Measurements from ENCODE around the gene ASTE1.

The ASTE1 gene, protein sequence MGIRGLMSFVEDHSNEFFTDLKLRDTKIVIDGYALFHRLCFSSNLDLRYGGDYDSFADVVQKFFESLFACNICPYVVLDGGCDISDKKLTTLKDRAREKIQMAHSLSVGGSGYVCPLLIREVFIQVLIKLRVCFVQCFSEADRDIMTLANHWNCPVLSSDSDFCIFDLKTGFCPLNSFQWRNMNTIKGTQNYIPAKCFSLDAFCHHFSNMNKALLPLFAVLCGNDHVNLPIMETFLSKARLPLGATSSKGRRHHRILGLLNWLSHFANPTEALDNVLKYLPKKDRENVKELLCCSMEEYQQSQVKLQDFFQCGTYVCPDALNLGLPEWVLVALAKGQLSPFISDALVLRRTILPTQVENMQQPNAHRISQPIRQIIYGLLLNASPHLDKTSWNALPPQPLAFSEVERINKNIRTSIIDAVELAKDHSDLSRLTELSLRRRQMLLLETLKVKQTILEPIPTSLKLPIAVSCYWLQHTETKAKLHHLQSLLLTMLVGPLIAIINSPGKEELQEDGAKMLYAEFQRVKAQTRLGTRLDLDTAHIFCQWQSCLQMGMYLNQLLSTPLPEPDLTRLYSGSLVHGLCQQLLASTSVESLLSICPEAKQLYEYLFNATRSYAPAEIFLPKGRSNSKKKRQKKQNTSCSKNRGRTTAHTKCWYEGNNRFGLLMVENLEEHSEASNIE

DNA sequence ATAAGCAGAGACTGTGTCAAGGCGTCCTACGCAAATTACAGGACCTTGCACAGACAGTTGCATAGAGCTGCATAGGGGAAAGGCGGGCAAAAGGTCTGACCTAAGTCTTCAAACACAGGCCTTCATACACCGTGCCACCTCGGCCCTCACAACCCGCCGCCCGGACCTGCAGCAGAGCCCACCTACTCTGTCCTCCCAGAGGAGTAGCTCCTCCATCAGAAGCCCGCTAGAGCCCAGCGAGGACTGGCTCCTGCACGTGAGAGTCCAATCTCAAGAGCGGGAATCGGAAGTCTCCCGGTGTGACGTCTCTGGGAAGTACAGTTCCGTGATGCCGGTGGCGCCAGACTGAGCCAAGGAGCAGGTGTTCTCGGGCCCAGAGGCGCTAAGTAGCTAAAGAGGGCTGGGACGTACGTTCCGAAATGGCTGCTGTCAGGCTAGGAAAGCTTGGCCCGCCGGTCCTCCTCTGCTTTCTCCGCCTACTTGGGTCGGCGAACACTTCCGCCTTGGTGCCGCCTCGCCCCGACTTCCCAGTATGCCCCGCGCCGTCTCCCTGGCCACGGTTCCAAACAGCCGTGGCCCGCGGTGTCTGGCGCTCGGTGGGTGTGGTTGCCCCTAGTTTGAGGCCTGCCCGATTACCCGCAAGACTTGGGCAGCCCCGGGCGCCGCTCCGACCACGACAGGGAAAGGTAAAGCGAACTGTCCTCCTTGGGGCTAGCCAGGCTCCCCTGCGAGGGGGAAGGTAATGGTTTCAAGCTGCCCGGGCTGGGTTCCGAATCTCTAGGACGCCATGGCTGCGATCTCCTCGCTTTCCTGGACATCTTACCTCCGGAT lies at the start of gene ASTE1, which contains the start of gene NEK11:
TSS of gene ASTE1 (minus strand) at position 505 of the 831 bp plus-strand sequence. CDS start 1,519 bp downstream, outside the sequence.
TSS of gene NEK11 (plus strand) at position 557 of the 831 bp plus-strand sequence. CDS start 2,832 bp downstream, outside the sequence.
- DNase-seq (ENCODE audit: extremely low read depth, low read depth), result peak; percentile 55
- TF ChIP-seq, protein P1, sequence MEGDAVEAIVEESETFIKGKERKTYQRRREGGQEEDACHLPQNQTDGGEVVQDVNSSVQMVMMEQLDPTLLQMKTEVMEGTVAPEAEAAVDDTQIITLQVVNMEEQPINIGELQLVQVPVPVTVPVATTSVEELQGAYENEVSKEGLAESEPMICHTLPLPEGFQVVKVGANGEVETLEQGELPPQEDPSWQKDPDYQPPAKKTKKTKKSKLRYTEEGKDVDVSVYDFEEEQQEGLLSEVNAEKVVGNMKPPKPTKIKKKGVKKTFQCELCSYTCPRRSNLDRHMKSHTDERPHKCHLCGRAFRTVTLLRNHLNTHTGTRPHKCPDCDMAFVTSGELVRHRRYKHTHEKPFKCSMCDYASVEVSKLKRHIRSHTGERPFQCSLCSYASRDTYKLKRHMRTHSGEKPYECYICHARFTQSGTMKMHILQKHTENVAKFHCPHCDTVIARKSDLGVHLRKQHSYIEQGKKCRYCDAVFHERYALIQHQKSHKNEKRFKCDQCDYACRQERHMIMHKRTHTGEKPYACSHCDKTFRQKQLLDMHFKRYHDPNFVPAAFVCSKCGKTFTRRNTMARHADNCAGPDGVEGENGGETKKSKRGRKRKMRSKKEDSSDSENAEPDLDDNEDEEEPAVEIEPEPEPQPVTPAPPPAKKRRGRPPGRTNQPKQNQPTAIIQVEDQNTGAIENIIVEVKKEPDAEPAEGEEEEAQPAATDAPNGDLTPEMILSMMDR (IDR thresholded peaks at IDR 0.05; ENCODE audit: low read depth, low read length), result no peak

GRCh38 chr3:131075632-131076328 lies 49.2 kb upstream of the ASTE1 start:
- DNase-seq (ENCODE audit: extremely low read depth, low read depth), result no peak

GRCh38 chr3:131072845-131073244 lies 46.2 kb upstream of the ASTE1 start:
- DNase-seq (ENCODE audit: extremely low read depth, low read depth), result peak; percentile 14
- TF ChIP-seq, protein P1 (IDR thresholded peaks at IDR 0.05; ENCODE audit: low read depth, low read length), result no peak

More at GRCh38 chr3:131075632-131076328, 49.2 kb upstream of the ASTE1 start:
- TF ChIP-seq, protein P1 (IDR thresholded peaks at IDR 0.05; ENCODE audit: low read depth, low read length), result no peak

DNA sequence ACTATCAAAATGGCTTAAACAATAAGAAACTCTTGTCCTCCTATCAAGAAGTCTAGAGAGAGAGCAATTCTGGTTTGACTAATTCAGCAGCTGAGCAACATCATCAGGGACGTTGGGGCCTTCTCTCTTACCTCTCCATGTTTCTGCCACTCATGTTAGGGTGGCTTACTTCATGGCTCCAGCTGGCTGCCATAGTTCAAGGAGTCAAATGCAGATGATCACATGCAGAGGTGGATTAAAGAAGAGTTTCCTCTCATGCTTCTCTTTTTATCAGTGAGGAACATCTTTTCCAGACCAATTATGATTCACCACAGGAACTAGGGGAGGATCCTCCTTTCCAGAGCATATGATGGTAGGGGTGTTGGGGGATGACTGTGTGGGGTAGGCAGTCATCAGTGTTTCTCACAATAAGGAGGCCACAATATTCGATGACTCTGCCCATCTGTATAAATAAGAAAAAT lies 45.5 kb upstream of the ASTE1 start:
- TF ChIP-seq, protein P1 (IDR thresholded peaks at IDR 0.05; ENCODE audit: low read depth, low read length), result no peak
- no peak for DNase-seq (ENCODE audit: extremely low read depth, low read depth)

DNA sequence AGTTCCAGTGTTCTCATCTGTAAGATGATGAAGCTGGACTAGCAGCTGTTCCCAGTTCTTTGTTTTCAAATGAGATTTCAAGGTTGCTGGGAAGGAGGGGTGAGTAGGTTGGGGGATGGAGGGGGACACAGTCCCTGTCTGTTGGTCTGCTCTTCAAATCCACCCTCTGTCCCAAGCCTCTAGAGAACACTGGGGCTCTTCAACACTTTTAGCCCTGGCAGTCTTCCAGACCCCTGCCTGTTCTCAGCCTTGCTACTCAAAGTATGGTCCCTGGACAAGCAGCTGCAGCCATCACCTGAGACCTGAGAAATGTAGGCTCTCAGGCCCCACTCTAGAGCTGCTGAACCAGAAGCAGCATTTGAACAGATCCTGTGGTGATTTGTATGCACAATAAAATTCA lies 41.4 kb upstream of the ASTE1 start:
- DNase-seq (ENCODE audit: extremely low read depth, low read depth), result no peak
- TF ChIP-seq, protein P1 (IDR thresholded peaks at IDR 0.05; ENCODE audit: low read depth, low read length), result no peak

DNA sequence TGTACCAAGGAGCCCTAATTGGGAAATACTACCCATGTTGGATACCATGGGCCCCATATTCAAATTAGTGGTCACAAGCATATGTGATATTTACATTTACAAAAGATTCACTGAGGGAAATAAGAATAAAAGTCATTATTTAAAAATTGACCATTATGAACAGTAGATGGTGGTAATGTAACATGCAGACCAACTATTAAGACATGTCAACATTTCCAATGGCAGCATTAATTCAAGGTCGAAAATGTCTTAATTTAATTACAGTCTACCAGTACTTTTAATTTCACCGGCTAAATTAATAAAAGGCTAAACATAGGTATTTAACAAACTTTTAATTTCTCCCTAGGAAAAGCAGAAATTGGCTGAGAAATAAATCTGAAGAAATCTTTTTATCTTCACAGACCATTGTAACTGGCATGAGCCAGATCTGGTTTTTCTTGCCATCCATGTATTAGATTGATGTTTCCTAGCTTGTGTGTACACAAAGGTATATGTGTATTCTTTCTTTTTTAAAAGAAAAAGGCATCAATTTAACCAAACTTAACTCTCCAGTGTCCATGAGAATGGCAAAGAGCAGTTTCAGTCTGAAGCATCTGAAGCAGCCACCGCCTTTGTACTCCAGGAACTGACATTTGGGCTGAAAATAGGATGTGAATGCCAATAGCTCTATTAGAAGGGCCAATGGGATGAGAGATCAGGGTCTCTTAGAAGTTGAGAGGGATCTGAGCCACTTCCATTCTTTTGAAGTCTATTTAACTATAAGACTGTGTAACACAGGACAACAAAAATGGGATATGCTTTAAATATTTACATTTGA lies 26.6 kb upstream of the ASTE1 start:
- TF ChIP-seq, protein P1 (IDR thresholded peaks at IDR 0.05; ENCODE audit: low read depth, low read length), result peak; percentile 21
- no peak for DNase-seq (ENCODE audit: extremely low read depth, low read depth)
